ENCODE data around the gene MFRP. TPM values are rescaled to one million over a fixed set of nuclear protein-coding genes. Genes with fewer than 3 reads are reported as not detected.

Gene MFRP
- total and polyA plus RNA-seq, 7 donors = 0.01 to 0.05 TPM; not detected in 5

DNA sequence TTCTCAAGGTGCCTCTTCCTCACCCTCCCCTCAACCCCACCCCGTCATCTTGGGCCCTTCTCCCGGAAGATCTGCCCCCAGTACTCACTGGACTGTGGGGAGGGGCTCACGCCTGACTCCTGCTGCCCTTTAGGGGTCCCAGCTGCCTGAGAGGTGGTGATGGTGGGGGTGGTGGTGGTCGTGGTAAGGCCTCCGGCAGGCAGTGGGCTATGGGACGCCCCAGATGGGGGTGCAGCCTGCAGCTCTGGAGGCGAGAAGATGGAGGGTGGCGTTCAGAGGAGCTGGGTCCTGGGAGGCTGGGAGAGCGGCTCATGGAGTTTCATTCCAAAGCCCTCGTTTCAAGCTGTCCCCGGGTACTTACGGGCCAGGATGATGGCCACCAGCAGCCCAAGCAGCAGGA lies 820 bp downstream of the MFRP start:
- ATAC-seq = no peak
- TF ChIP-seq, protein P1, sequence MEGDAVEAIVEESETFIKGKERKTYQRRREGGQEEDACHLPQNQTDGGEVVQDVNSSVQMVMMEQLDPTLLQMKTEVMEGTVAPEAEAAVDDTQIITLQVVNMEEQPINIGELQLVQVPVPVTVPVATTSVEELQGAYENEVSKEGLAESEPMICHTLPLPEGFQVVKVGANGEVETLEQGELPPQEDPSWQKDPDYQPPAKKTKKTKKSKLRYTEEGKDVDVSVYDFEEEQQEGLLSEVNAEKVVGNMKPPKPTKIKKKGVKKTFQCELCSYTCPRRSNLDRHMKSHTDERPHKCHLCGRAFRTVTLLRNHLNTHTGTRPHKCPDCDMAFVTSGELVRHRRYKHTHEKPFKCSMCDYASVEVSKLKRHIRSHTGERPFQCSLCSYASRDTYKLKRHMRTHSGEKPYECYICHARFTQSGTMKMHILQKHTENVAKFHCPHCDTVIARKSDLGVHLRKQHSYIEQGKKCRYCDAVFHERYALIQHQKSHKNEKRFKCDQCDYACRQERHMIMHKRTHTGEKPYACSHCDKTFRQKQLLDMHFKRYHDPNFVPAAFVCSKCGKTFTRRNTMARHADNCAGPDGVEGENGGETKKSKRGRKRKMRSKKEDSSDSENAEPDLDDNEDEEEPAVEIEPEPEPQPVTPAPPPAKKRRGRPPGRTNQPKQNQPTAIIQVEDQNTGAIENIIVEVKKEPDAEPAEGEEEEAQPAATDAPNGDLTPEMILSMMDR (IDR thresholded peaks at IDR 0.05) = no peak
- intact Hi-C loops (cut with DNase I) = no loop called here
- Histone ChIP-seq H3K27ac (no peak overlapping the region), H3K36me3 (ENCODE audit: insufficient read depth in 1 of 2, low read depth in 1 of 2) (no peaks in the 10 kb centered on the region), H3K9me3 (no peaks in the 10 kb centered on the region), H3K27me3 (ENCODE audit: insufficient read depth in 3 of 3, low read length in 2 of 3) (peaks cover 0 to 4% (median 0%) of the 10 kb centered on the region in 3 donors), H3K4me1 (peaks cover 8% of the 10 kb centered on the region), H3K4me3 (no peak overlapping the region)
- WGBS, 3 donors = 85 to 97% (median 91%) methylated on average over 12 of the region's 12 CpGs
- no peak for DNase-seq

DNA sequence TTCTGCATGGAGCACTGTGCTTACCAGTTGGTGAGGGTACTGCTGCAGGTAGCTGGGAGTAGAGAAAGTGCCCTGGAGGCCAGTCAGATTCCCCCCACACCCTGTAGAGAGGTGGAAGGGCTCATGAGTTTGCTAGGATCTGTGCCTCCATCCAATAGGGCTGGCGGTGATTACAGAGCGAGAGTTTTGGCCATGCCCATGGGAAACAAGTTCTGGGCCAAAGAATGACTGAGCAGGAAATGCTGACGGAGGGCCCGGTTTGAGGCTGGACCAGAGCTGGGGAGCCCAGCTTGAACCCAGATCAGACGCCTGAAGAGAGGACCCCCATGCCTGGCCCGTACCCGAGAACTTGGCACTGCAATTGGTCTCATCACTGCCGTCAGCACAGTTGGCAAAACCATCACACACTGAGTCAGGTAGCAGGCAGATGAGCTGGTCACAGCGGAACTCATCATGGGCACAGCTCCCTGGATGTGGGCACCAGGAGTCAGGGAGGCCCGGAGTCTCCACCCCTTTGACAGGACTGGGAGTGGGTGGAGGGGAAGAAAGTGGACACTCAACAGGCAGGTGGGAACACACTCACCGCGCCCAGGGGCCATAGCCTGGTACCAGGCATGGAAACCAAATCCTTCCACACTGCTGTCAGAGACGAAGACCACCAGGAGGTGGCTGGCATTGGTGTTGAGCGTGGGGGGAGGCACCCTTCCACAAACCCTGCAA lies 2.1 kb downstream of the MFRP start:
- TF ChIP-seq, protein P1 (IDR thresholded peaks at IDR 0.05) = no peak
- no peak overlapping the region for H3K27ac ChIP-seq
- intact Hi-C loops (cut with DNase I) = no loop called here
- peaks cover 0 to 4% (median 0%) of the 10 kb centered on the region in 3 donors for H3K27me3 ChIP-seq (ENCODE audit: insufficient read depth in 3 of 3, low read length in 2 of 3)
- ATAC-seq = no peak
- H3K36me3 ChIP-seq (ENCODE audit: insufficient read depth in 1 of 2, low read depth in 1 of 2) = no peaks in the 10 kb centered on the region
- H3K4me3 ChIP-seq = no peak overlapping the region
- WGBS, 3 donors = 57 to 68% (median 61%) methylated on average over 14 of the region's 14 CpGs
- no peaks in the 10 kb centered on the region for H3K9me3 ChIP-seq
- DNase-seq = no peak
- peaks cover 17% of the 10 kb centered on the region for H3K4me1 ChIP-seq

DNA sequence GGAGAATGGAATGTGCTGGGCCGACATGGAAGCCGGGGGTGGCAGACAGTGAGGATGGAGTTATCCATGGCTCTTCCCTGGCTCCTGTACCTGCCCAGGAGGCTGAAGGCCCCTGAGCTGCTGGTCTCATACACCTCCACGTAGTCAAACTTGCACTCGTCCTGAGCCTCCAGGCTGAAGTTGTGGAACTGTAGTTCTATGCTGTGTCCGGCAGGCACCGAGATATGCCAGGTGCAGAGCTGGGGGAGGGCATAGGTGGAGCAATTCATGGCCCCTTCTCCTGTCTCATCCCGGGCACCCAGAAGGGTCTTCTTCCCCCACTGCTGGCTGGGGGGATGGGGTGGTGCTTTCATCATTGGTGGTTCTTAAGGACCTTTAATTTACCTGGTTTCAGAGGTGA lies 2.8 kb downstream of the MFRP start:
- 89 to 91% (median 91%) methylated on average over 7 of the region's 7 CpGs for WGBS, 3 donors
- Histone ChIP-seq H3K4me3 (no peak overlapping the region), H3K27ac (no peak overlapping the region), H3K4me1 (peaks cover 24% of the 10 kb centered on the region), H3K9me3 (no peaks in the 10 kb centered on the region), H3K27me3 (ENCODE audit: insufficient read depth in 3 of 3, low read length in 2 of 3) (peaks cover 0 to 4% (median 0%) of the 10 kb centered on the region in 3 donors), H3K36me3 (ENCODE audit: insufficient read depth in 1 of 2, low read depth in 1 of 2) (no peaks in the 10 kb centered on the region)
- ATAC-seq = no peak
- DNase-seq = no peak
- intact Hi-C loops (cut with DNase I) = no loop called here
- TF ChIP-seq, protein P1 (IDR thresholded peaks at IDR 0.05) = no peak

DNA sequence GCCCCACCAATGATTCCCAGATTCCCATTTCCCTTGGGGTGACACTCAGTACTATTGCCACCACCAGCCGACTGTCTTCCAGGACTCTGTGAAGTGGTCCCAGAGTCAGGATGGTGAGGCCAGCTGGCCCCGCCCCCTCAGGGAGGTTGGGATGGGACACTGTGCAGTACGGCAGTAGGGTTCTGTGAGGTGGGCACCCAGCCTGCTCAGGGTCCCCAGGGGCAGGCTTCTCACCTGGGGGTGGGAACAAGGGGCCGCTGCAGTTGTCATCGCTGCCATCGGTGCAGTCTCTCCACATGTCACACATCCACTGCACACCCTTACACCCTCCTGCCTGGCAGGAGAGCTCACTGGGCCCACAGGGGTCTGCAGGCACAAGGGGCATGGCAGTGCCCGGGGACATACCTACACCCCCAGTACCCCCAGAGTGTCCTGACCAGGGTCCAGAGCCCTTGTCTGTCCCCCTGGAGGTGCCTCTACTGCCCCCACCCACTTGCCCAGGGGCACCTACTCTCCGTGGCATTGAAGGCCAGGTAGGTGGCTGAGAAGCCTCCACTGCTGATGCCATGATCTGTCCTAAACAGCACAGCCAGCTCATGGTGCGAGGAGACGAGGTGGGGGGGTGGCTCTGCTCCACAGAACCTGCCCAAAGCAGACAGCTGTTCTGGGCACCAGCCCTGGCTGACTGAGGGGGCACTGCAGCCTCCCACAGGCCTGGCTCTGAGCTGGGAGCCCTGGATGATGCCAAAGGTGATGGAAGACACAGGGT lies 4.0 kb downstream of the MFRP start:
- intact Hi-C loops (cut with DNase I) = no loop called here
- TF ChIP-seq, protein P1 (IDR thresholded peaks at IDR 0.05) = no peak
- Histone ChIP-seq H3K9me3 (no peaks in the 10 kb centered on the region), H3K27me3 (ENCODE audit: insufficient read depth in 3 of 3, low read length in 2 of 3) (peaks cover 0 to 4% (median 0%) of the 10 kb centered on the region in 3 donors), H3K36me3 (ENCODE audit: insufficient read depth in 1 of 2, low read depth in 1 of 2) (no peaks in the 10 kb centered on the region), H3K4me3 (no peak overlapping the region), H3K4me1 (peaks cover 35% of the 10 kb centered on the region), H3K27ac (no peak overlapping the region)
- ATAC-seq = no peak
- DNase-seq = no peak
- 67 to 81% (median 80%) methylated on average over 9 to 10 of the region's 10 CpGs for WGBS, 3 donors
